GM19240 (cell line): Measurements from ENCODE around the gene SNX6.
"Not testable (repeated sequence)": the region's sequence is repeated elsewhere in the genome, so short reads cannot be mapped to it uniquely, and the experiment has no call there.

ENCODE experiments used
- DNase-seq: peaks from one replicate; pipeline ENCODE4 v3.0.0; 2011; ENCODE audit warnings: low spot score; ENCODE audit not compliant: insufficient read length

SNX6 gene

GRCh38 chr14:34629657-34630529, at the start of gene SNX6:
TSS of gene SNX6 (minus strand) at chr14:34630148. CDS start at chr14:34630116, 32 bp downstream.
- DNase-seq: peak; percentile 96

DNA sequence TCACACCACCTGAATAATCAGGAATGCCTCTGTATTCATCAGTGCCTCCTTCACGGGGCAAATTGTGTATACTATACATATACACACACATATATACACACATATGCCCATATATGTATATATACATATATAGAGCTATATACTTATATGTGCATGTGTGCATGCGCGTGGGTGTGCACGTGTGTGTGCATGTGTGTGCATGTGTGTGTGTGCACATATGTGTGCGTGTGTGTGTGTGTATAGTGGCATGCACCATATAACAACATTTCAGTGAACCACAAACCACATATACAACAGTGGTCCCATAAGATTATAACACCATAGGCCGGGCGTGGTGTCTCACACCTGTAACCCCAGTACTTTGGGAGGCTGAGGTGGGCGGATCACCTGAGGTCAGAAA, 48.8 kb upstream of the SNX6 start:
- no peak for DNase-seq

- DNase-seq: no peak
Observed at GRCh38 chr14:34678306-34678705, 48.4 kb upstream of the SNX6 start.

DNA sequence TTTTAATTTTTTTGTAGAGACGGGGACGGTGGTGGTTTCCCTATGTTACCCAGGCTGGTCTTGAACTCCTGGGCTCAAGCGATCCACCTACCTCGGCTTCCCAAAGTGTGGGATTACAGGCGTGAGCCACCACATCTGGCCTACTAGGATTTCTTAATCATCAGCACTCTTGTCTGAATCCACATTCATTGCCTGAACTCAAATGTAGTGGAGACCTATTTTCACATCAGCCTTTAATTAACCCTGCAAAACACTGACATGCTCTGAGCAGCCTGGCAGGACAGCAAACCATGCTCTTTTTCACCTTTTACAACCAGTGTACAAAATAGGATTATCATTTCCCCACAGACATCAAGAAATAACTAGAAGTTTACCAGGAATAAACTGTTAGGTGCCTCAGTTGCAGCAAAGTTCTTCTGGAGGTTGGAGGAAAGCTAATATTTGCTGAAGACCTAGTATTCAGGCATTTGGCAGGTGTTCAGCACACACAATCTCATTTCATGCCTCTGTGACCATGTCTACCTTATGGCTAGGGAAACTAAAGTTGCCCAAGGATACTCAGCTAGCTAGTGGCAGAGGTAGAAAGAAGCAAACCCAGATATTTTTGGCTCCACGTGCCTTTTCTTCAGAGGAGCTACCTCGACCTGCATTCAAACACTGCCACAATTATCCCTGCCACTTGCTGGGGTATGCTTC, 46.7 kb upstream of the SNX6 start:
- DNase-seq: no peak

- no peak for DNase-seq
Observed at GRCh38 chr14:34673702-34674101, 43.8 kb upstream of the SNX6 start.

DNA sequence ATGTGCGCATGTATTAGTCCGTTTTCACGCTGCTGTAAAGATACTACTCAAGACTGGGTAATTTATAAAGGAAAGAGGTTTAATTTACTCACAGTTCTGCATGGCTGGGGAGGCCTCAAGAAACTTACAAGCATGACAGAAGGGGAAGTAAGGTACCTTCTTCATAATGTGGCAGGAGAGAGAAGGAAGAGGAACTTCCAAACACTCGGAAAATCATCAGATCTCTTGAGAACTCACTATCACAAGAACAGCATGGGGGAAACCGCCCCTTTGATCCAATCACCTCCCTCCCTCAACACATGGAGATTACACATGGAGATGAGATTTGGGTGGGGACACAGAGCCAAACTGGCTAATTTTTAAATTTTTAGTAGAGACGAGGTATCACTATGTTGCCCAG, 41.8 kb upstream of the SNX6 start:
- DNase-seq: no peak

DNA sequence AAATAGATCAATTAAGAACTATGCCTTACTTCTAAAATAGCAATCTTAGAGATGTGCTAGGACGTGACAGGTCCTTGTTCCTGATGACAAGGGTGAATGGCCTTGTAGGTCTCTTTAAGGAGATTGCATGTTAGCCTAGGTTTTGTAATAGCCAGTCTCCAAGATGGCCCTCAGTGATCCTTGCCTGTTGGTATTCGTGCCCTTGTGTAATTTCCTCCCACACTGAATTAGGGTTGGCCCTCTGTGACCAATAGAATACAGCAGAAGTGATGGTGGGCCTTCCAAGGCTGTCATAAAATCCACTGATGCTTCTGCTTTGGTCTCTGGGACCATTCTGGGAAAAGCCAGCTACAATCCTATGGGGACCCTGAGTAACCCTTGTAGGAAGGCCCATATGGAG, 38.2 kb upstream of the SNX6 start:
- DNase-seq: no peak

DNA sequence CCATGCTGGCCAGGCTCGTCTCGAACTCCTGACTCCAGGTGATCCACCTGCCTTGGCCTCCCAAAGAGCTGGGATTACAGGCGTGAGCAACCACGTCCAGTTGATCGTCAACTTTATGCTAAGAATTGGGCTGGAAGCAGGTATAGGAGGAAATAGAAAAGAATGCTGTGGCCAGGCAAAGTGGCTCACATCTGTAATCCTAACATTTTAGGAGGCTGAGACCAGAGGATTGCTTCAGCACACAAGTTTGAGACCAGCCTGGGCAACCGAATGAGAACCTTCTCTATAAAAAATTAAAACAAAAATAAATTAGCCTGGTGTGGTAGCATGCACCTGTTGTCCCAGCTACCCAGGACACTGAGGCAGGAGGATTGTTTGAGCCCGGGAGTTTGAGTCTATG, 37.1 kb upstream of the SNX6 start:
- no peak for DNase-seq

- no peak for DNase-seq
Observed at GRCh38 chr14:34665785-34666435, 36.0 kb upstream of the SNX6 start.

- no peak for DNase-seq
Observed at GRCh38 chr14:34662561-34663088, 32.7 kb upstream of the SNX6 start.

DNA sequence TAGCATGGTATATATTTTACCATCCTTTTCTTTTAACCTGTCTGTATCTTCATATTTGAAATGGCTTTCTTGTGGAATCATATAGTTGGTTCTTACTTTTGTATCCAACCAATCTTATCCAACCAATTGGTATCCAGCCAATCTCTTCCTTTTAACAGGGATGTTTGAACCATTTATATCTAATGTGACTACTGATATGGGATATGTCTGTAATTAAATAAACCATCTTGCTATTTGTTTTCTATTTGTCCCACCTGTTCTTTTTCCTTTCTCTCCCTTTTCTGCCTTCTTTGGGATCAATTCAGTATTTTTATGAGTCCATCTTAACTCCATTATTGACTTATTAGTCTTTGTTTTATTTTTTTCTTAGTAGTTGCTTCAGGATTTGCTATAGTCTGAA, 30.8 kb upstream of the SNX6 start:
- DNase-seq: no peak

DNA sequence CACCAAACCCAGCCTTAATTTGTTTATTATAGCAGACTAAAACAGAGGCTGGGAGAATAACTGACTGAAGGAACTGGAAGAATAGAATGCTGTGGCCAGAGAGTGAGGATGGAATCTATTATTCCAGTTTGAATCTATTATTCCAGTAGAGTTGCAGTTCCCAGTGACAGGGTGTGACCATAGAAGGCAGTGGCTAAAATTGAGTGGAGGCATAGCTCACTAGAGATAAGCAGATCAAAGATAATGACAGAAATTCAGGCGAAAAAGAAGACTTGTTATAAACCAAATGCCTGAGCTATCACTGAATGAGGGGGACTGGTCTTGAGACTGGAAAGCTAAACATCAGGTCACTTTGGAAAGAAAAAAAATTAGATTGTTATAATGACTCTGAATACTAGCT, 26.0 kb upstream of the SNX6 start:
- DNase-seq: no peak

DNA sequence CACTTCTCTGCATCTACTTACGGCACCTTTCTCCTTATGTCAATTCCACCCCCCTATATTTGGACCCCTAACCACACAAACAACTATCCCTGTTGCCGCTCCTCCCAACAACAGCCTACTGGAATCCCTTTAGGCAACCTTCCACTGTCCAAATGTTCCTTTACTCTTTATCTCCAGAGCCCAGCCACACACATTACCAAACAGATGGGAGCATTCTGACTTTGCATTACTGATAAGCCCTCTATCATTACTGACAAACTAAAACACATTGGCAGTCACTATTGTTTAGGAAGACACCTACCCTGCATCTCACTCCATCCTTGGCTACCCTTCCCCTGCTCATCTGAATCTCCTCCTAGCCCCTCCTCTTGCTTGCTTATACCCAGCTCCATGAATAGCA, 23.1 kb upstream of the SNX6 start:
- DNase-seq: not testable (repeated sequence)

GRCh38 chr14:34652348-34652747, 22.4 kb upstream of the SNX6 start:
- not testable (repeated sequence) for DNase-seq

GRCh38 chr14:34650786-34651584, 21.0 kb upstream of the SNX6 start:
- no peak for DNase-seq

GRCh38 chr14:34650006-34650405, 20.1 kb upstream of the SNX6 start:
- DNase-seq: not testable (repeated sequence)

DNA sequence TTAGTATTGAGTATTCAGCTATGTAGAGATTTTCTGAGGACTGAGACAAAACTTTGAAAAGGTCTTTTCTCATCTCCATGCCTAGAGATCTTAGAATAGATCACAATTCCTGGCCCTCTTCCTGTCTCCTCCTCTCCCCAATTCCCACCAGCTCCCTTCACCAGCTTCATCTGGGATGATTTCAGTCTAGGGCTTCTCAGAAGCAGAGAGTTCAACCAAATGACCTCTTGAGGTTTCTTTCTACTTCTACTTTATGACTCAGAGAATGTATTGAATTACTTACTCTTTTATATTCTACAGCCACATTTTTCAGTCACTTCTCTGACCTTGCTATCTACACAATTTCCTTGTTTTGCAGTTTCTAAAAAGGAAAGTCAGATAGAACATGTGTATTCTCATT, 19.4 kb upstream of the SNX6 start:
- no peak for DNase-seq

DNA sequence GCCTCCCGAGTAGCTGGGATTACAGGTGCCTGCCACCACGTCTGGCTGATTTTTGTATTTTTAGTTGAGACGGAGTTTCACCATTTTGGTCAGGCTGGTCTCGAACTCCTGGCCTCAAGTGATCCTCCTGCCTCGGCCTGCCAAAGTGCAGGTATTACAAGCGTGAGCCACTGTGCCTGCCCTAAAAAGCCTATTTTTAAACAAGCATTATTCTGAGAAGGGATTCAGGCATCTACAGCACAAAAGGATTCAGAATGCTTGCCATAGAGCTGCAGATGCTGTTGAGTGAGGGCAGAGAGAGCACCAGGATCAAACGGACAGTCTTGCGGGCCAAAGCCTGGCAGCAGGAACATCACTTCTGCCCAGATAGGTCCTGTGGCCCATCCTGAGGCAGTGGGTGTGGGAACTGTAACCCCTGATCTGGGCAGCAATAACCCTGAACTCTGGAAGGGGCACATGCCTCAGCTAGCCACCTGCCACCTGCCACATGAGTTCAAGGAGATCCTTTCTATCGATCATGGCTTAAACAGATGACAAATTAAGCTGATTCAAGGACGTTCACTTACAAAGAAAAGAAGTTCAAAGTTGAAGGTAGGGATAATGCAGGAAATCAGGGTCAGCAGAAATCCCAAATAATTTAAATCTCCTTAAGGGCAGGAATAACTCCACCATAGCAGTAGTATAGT, 16.8 kb upstream of the SNX6 start:
- no peak for DNase-seq

DNA sequence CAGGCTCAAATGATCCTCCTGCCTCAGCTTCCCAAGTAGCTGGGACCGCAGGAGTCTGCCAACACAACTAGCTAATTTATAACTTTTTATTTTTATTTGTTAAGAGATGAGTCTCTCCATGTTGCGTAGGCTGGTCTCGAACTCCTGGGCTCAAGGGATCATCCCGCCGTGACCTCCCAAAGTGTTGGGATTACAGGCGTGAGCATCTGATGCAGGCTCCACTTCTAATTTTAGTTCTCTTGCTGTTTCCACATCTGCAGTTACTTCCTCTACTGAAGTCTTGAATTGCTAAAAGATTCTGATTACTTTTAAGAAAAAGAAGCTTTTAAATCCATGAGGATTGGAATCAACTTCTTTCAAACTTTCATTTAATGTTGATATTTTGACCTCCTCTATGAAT, 13.4 kb upstream of the SNX6 start:
- DNase-seq: no peak

GRCh38 chr14:34642595-34642994, 12.6 kb upstream of the SNX6 start:
- DNase-seq: no peak

DNA sequence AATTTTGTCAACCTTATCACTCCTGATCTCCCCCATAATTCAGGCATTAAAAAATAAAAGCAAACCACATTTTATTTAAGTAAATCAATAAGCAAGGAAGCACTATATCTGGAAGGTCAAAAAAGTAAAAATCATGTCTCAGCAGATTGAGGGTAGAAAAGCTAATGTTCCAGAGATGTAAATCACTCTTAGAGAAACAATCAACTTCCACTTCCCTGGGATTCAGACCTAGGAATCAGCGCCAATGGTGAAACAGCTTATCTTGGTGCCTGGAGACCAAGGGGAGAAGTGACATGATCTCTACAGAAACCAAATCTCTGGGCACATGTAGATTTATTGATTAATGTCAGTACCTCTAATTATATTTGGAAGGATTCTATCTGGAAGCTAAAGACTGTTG, 10.9 kb upstream of the SNX6 start:
- no peak for DNase-seq
